HPDE6-E6E7 (cell line): ENCODE measurements around the gene CCDC149.
"Not testable (repeated sequence)": the region's sequence is repeated elsewhere in the genome, so short reads cannot be mapped to it uniquely, and the experiment has no call there.

Experiments
- DNase-seq: peaks from one replicate; pipeline ENCODE4 v3.0.0; 2011; ENCODE audit warnings: missing footprints; ENCODE audit errors: extremely low spot score

The CCDC149 gene

DNA sequence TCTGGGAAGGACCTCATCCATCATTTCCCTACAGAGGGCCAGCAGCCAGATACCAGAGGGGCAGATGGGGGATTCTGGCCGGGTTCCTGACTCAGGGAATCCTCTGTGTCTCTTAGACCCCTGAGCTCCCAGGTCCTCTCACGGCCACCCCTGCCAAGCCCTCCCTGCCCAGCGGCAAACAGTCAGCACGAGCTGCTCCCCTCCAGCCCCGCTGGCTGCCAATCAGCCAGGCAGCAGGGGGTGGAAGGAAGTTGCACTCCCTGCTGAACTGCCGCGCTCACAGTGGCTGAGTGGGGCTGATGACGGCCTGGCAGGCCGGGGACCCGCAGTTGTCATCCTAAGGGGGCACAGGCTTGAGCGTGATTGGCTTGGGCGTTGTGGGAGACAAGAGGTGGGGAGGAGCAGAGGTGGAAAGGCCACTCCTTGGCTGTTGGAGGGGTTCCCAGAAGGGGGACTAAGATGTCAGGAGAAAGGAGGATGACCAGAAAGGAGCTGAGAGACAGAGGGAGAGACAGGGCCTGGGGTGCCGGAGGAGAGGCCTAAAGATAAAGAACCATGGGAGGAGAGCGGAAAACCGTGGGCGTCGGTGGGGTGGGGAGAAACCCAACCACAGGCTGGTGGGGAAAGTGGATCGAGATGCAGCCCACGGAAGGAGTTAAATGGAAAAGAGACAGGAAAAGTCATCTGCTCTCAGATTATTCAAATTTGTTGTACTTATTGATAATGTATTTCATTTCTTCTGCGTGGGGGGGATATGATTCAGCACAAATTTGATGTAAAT lies 4.4 kb upstream of the CCDC149 start:
- no peak for DNase-seq

DNA sequence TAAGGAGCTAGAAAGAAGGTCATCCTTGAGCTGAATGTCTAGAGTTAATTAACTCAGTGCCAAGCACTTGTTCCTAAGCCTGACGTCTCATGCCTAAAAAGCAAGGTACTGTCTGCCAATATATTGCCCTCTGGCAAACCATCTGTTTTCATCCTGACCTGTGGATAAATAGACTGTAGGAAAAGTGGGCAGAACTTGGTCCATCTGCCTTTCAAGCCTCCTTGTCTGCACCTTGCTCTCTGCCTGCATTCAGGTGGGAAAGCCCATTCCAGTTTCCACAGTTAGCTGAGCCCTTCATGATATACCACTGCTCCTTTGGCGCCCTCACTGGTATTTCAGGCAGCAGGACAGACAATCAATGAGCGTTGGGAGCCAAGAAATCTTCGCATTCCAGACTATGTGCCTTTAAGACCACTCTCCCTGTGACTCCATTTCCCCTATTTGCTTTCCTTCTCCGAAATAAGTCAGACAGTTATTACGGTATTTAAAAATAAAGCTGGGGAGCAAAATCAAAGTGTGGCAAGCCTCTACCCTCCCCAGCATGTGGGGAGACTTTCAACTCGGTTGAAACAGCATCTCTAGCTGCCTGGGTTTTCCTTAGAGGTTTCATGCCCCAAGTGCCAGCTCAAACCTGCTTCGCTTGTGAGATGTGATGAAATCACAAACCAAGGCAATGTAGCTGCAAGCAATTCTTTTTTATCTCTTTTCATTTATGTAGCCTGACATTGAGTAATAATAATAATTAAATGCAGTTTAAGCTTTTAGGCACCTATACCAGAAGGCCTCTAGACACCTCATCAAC lies 2.5 kb upstream of the CCDC149 start:
- no peak for DNase-seq

GRCh38 chr4:24914460-24914859 lies 1.6 kb upstream of the CCDC149 start:
- no peak for DNase-seq

DNA sequence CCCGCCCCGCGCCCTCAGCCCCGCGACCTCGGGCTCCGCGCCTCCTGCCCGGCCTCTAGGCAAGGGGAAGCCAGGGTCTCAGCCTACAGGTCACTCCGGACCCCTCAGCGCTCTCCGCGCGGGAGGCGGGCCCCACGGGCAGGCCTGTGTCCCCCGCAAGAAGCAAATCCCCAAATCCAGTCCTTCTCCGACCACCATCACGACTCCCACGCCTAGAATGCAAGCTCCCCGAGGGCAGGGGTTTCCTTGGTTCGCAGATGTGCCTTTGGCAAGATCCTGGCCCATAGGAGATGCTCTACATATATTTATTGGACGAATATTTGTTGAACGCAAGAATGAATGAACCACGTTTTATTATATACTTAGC lies 260 bp upstream of the CCDC149 start:
- no peak for DNase-seq

DNA sequence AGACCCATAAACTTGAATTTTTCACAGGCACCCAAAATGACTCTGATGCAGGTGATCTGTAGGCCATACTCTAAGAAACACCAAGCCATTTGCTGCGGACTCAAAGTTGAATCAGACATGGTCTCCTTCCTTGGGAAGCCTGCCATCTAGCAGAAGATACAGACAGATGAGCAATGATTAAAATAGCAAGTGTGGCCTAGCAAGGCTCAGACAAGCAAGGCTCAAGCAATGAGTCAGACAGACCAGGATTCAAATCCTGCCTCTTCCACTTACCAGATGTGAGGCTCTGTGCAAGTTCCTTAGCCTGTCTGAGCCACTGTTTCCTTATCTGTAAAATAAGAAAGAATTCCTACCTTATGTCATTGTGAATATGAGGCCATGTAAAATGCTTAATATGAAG lies 2.3 kb downstream of the CCDC149 start:
- DNase-seq, result no peak

GRCh38 chr4:24909606-24910005 lies 3.2 kb downstream of the CCDC149 start:
- DNase-seq, result not testable (repeated sequence)

- DNase-seq, result no peak
Measured at GRCh38 chr4:24897639-24898038, 15.2 kb downstream of the CCDC149 start.

DNA sequence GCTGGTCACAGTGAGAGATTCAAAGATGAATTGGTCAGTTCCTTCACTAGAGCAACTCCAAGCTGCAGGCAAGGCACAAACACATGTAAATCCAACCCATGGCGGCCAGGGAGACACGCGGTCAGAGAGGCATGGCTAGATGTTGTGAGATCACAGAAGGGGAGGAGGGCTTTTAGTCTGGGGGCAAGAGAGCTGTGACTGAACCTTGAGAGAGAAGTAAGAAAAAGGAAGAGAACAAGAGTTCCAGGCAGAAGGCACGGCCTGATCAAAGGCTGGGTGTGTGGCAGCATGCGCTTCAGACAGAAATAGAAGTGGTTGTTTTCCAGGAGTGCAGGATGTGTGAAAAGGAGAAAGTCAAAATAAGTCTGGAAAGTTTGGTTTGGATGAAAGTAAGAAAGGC lies 15.9 kb downstream of the CCDC149 start:
- DNase-seq, result no peak

GRCh38 chr4:24896056-24896455 lies 16.8 kb downstream of the CCDC149 start:
- no peak for DNase-seq

GRCh38 chr4:24895461-24895860 lies 17.4 kb downstream of the CCDC149 start:
- DNase-seq, result no peak

- DNase-seq, result no peak
Measured at GRCh38 chr4:24894846-24895245, 18.0 kb downstream of the CCDC149 start.

- DNase-seq, result no peak
Measured at GRCh38 chr4:24894243-24894642, 18.6 kb downstream of the CCDC149 start.

DNA sequence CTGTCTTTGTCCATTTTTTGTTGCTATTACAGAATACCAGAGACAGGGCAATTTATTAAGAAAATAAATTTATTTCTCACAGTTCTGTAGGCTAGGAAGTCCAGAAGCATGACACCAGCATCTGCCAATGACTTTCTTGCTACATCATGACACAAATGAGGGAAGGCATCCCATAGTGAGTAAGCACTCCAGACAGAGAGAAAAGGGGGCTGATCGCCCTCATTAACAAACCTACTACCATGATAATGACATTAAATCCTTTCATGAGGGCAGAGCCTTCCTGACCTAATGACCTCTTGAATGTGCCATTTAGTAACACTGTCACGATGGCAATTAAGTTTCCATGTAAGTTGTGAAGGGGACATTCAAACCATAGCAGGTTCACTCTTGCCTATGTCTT lies 20.1 kb downstream of the CCDC149 start:
- no peak for DNase-seq

- DNase-seq, result no peak
Measured at GRCh38 chr4:24892278-24892677, 20.6 kb downstream of the CCDC149 start.

- DNase-seq, result no peak
Measured at GRCh38 chr4:24890561-24891126, 22.2 kb downstream of the CCDC149 start.

DNA sequence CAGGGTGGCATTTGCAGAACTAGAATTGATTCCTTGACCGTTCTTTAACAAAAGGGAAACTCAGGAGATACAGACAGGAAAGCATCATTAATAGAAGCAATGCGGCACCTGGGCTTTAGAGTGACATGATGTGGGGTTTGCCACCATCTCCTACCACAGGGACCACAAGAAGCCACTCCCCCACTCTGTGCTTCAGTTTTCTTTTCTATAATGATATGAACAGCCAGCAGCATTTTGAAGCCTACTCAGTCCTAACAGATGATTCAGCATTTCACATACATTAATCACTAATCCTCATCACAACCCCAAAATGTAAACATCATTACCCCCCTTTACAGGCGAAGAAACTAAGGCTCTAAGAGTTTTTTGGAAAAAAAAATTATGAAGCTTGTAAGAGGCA lies 22.9 kb downstream of the CCDC149 start:
- no peak for DNase-seq

GRCh38 chr4:24888475-24889344 lies 24.1 kb downstream of the CCDC149 start:
- DNase-seq, result no peak

- DNase-seq, result no peak
Measured at GRCh38 chr4:24887881-24888430, 24.9 kb downstream of the CCDC149 start.

- DNase-seq, result no peak
Measured at GRCh38 chr4:24886596-24886995, 26.2 kb downstream of the CCDC149 start.

- DNase-seq, result no peak
Measured at GRCh38 chr4:24885342-24885741, 27.5 kb downstream of the CCDC149 start.

GRCh38 chr4:24884902-24885301 lies 27.9 kb downstream of the CCDC149 start:
- no peak for DNase-seq
